Keratinocyte (primary cell): ENCODE data around the gene GPD1. TPM values are rescaled to one million over a fixed set of nuclear protein-coding genes. Genes with fewer than 3 reads are reported as not detected.

Experiments
- DNase-seq: peaks from one replicate; pipeline ENCODE4 v3.0.0-alpha.2; 2011; ENCODE audit warnings: low read depth, missing footprints, low spot score
- FAIRE-seq: peaks from 2 replicates; lab custom pipeline; 2011; peaks lifted over from hg19 to GRCh38; lab: Jason Lieb, UNC
- H2AFZ ChIP-seq: 2 replicates; pipeline ENCODE4 v1.6.0; 2012; ENCODE audit warnings: low read length, control low read depth, inconsistent platforms; ENCODE audit not compliant: control insufficient read depth
- H3K27ac ChIP-seq: 2 replicates; pipeline ENCODE4 v1.5.1; 2011; ENCODE audit warnings: low read length; ENCODE audit not compliant: control insufficient read depth, insufficient read depth
- H3K27me3 ChIP-seq: 3 replicates; pipeline ENCODE4 v1.6.0; 2011; ENCODE audit warnings: low read length; ENCODE audit not compliant: control insufficient read depth, insufficient read depth; ENCODE audit errors: extremely low read depth
- H3K36me3 ChIP-seq, 2 experiments: 2 replicates in 1 of 2; 3 replicates in 1 of 2; pipeline ENCODE4 v1.5.1; 2011; ENCODE audit warnings: low read length in 2 of 2, mild to moderate bottlenecking in 1 of 2; ENCODE audit not compliant: control insufficient read depth in 2 of 2, insufficient read depth in 2 of 2; ENCODE audit errors: extremely low read depth in 1 of 2
- H3K4me1 ChIP-seq: 3 replicates; pipeline ENCODE4 v1.5.1; 2011; ENCODE audit warnings: low read length; ENCODE audit not compliant: control insufficient read depth, insufficient read depth; ENCODE audit errors: extremely low read depth
- H3K4me2 ChIP-seq: 3 replicates; pipeline ENCODE4 v1.6.0; 2011; ENCODE audit warnings: low read depth, low read length; ENCODE audit not compliant: control insufficient read depth, insufficient read depth; ENCODE audit errors: extremely low read depth
- H3K4me3 ChIP-seq, 3 experiments: fragments of 200-600 bp in 1 of 3; sonication (generic) in 1 of 3; 2 replicates in 2 of 3; 3 replicates in 1 of 3; pipeline ENCODE4 v1.5.1; 2011 to 2016; ENCODE audit warnings: low read length in 3 of 3, mild to moderate bottlenecking in 3 of 3, control low read depth in 2 of 3, inconsistent platforms in 1 of 3, low read depth in 1 of 3, mixed read lengths in 1 of 3, mixed run types in 1 of 3, moderate library complexity in 1 of 3; ENCODE audit not compliant: control insufficient read depth in 2 of 3, insufficient read depth in 2 of 3; ENCODE audit errors: extremely low read depth in 1 of 3
- H3K79me2 ChIP-seq: 2 replicates; pipeline ENCODE4 v1.6.0; 2012; ENCODE audit warnings: low read length; ENCODE audit not compliant: control insufficient read depth, insufficient read depth
- H3K9ac ChIP-seq: 3 replicates; pipeline ENCODE4 v1.6.0; 2011; ENCODE audit warnings: low read length; ENCODE audit not compliant: control insufficient read depth, insufficient read depth; ENCODE audit errors: extremely low read depth
- H3K9me1 ChIP-seq: 3 replicates; pipeline ENCODE4 v1.6.0; 2011; ENCODE audit warnings: low read length; ENCODE audit not compliant: control insufficient read depth, insufficient read depth; ENCODE audit errors: extremely low read depth
- H3K9me3 ChIP-seq: 2 replicates; pipeline ENCODE4 v1.5.1; 2012; ENCODE audit warnings: low read depth, low read length; ENCODE audit not compliant: control insufficient read depth
- H4K20me1 ChIP-seq: 3 replicates; pipeline ENCODE4 v1.6.0; 2011; ENCODE audit warnings: low read length; ENCODE audit not compliant: control insufficient read depth, insufficient read depth; ENCODE audit errors: extremely low read depth
- EZH2 ChIP-seq: IDR thresholded peaks from one replicate; pipeline ENCODE4 v1.6.1; 2012; ENCODE audit warnings: inconsistent platforms, mild to moderate bottlenecking, low read length, moderate library complexity
- dilution Hi-C: fragments of 300-500 bp; cut with MboI; formaldehyde crosslinking; loops from one replicate; pipeline ENCODE4 v1.7.0; 2020; ENCODE audit warnings: low sequenced_read_pairs; ENCODE audit not compliant: extremely low pct_ligation_motif_present
- polyA plus RNA-seq, 5 experiments: library from polyadenylated mRNA; depleted of rRNA in 3 of 5; stranded (reverse) in 3 of 5; stranded (forward) in 1 of 5; unstranded in 1 of 5; fragments of >200 nt; gene quantifications; 1 replicate in 1 of 5; 2 replicates in 3 of 5; 3 replicates in 1 of 5; pipeline versions ENCODE4 v1.2.1 to v1.2.3, GENCODE V29; 2011 to 2012; ENCODE audit warnings: missing spikeins in 2 of 5, low read depth in 1 of 5, low replicate concordance in 1 of 5
- TF ChIP-seq, protein P1 (sequence below), 3 experiments: IDR thresholded peaks in 1 of 3; conservative IDR thresholded peaks in 1 of 3; optimal IDR thresholded peaks in 1 of 3; 2 replicates in 2 of 3; 3 replicates in 1 of 3; pipeline versions ENCODE3 to v1.5.1; 2011; ENCODE audit warnings: low read length in 3 of 3, mild to moderate bottlenecking in 3 of 3, moderate library complexity in 2 of 3, control low read depth in 1 of 3, inconsistent platforms in 1 of 3; ENCODE audit not compliant: insufficient read depth in 2 of 3; ENCODE audit errors: extremely low read depth in 1 of 3

The GPD1 gene
- polyA plus RNA-seq, 1 donor (not counting 4 experiments of a cell fraction or from before 2014, with no cell fraction given) = 0.13 TPM

DNA sequence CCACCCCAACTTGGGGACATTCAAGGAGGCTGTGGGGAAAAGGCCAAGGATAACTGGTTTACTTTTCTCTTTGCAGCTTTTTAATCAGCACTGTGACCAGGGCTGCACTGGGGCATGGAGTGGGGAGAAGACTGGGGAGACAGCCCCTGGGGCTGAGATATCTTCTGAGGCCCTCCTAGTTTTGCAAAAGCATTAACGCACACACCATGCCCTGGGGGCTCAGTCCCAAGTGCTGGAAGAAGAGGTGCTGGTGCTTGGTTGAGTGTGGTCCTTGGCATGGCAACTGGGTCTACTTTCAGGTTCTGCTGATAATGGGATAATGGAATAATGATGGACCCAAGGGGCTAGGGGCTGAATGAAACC, 28.0 kb upstream of the GPD1 start:
- H3K9ac ChIP-seq = no peak overlapping the region
- H3K9me3 ChIP-seq = no peaks in the 10 kb centered on the region
- no peak for FAIRE-seq
- peaks cover 4% of the 10 kb centered on the region for H3K4me1 ChIP-seq
- no peaks in the 10 kb centered on the region for H3K27me3 ChIP-seq
- no peak for DNase-seq
- H3K9me1 ChIP-seq = no peaks in the 10 kb centered on the region
- no peak overlapping the region for H3K4me2 ChIP-seq
- H3K4me3 ChIP-seq = no peak overlapping the region
- dilution Hi-C loops = no loop called here
- H3K27ac ChIP-seq = no peak overlapping the region
- TF ChIP-seq EZH2 = no peak
- TF ChIP-seq, protein P1, sequence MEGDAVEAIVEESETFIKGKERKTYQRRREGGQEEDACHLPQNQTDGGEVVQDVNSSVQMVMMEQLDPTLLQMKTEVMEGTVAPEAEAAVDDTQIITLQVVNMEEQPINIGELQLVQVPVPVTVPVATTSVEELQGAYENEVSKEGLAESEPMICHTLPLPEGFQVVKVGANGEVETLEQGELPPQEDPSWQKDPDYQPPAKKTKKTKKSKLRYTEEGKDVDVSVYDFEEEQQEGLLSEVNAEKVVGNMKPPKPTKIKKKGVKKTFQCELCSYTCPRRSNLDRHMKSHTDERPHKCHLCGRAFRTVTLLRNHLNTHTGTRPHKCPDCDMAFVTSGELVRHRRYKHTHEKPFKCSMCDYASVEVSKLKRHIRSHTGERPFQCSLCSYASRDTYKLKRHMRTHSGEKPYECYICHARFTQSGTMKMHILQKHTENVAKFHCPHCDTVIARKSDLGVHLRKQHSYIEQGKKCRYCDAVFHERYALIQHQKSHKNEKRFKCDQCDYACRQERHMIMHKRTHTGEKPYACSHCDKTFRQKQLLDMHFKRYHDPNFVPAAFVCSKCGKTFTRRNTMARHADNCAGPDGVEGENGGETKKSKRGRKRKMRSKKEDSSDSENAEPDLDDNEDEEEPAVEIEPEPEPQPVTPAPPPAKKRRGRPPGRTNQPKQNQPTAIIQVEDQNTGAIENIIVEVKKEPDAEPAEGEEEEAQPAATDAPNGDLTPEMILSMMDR (optimal IDR thresholded peaks at IDR 0.05 in 1 of 3, IDR thresholded peaks at IDR 0.05 in 1 of 3, conservative IDR thresholded peaks at IDR 0.05 in 1 of 3; ENCODE audit: extremely low read depth in 1 of 3, insufficient read depth in 2 of 3, low read length in 3 of 3) = no peak
- H2AFZ ChIP-seq = no peak overlapping the region
- no peaks in the 10 kb centered on the region for H3K79me2 ChIP-seq
- no peaks in the 10 kb centered on the region for H3K36me3 ChIP-seq
- no peaks in the 10 kb centered on the region for H4K20me1 ChIP-seq

DNA sequence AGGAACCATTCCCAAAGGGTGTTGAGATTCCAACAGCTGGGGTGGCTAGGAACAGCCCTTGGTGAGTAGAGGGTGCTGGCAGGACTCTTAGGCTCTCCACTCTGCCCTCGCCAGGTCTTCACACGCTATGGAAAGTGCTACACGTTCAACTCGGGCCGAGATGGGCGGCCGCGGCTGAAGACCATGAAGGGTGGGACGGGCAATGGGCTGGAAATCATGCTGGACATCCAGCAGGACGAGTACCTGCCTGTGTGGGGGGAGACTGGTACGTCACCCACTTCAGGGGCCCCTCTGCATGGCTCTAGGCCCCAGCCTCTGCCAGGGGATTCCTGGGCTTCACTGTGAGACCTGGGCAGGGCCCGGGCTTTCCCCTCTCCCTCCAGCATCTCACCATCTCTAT, 26.7 kb upstream of the GPD1 start:
- H3K27ac ChIP-seq = no peak overlapping the region
- no peak overlapping the region for H3K4me3 ChIP-seq
- H3K79me2 ChIP-seq = no peaks in the 10 kb centered on the region
- no peak overlapping the region for H3K4me2 ChIP-seq
- no peak overlapping the region for H2AFZ ChIP-seq
- no peaks in the 10 kb centered on the region for H3K27me3 ChIP-seq
- no peak overlapping the region for H3K9ac ChIP-seq
- no peak for FAIRE-seq
- no peak for DNase-seq
- dilution Hi-C loops = no loop called here
- H3K36me3 ChIP-seq = no peaks in the 10 kb centered on the region
- H3K4me1 ChIP-seq = peaks cover 3% of the 10 kb centered on the region
- TF ChIP-seq, protein P1 (optimal IDR thresholded peaks at IDR 0.05 in 1 of 3, IDR thresholded peaks at IDR 0.05 in 1 of 3, conservative IDR thresholded peaks at IDR 0.05 in 1 of 3; ENCODE audit: extremely low read depth in 1 of 3, insufficient read depth in 2 of 3, low read length in 3 of 3) = no peak
- TF ChIP-seq EZH2 = no peak
- no peaks in the 10 kb centered on the region for H4K20me1 ChIP-seq
- H3K9me3 ChIP-seq = no peaks in the 10 kb centered on the region
- H3K9me1 ChIP-seq = no peaks in the 10 kb centered on the region
